Epidermal melanocyte (primary cell): ENCODE data around the gene CLMN.

Source experiments
- DNase-seq: peaks from one replicate; pipeline ENCODE4 v3.0.0; 2011; ENCODE audit warnings: low spot score; ENCODE audit not compliant: insufficient read length

The CLMN gene

DNA sequence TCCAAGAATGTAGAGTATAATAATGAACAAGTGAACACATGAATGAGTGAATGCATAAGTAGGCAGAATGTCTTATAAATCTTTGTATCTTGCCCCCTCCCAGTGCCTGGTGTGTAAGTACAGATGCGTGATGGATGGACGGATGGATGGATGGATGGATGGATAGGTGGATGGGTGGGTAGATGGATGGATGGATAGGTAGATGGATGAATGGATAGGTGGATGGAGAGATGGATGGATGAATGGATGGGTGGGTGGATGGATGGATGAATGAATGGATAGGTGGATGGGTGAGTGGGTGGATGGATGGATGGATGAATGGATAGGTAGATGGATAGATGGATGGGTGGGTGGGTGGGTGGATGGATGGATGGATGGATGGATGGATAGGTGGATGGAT is 74.4 kb downstream of the CLMN start:
- no peak for DNase-seq

DNA sequence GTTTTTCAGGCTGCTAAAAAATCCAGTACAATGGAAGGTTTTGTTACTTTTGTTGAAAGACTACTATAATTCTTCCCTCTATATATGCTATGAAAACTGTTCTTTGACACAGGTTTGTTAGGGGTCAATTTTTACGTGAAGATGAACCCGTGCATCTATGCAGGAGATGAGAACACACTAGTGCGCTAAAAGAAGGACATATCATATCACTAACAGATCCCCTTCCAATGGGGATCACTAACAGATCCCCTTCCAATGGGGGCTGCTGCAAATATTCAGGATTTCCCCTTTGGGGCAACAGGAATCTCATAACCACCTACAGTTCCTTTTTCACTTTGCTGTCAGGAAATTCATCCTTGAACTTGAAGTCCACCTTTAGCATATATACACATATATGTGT is 75.1 kb downstream of the CLMN start:
- DNase-seq, result no peak

DNA sequence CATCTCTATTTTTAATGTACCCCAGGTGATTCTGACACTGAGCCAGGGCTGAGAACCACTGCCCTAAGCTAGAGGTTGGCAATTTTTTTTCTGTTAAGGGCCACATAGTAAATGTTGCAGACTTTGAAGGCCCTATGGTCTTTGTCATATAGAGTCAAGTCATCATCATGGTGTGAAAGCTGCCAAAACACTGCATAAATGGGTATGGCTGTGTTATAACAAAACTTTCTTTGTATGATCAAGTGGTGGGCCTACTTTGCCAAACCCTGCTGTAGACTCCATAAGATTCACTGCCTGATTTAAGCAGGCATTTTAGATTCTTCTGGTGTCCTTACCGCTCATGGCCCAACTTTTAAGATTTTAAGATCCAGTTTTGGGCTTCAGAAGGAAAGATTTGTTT is 76.8 kb downstream of the CLMN start:
- DNase-seq, result no peak

DNA sequence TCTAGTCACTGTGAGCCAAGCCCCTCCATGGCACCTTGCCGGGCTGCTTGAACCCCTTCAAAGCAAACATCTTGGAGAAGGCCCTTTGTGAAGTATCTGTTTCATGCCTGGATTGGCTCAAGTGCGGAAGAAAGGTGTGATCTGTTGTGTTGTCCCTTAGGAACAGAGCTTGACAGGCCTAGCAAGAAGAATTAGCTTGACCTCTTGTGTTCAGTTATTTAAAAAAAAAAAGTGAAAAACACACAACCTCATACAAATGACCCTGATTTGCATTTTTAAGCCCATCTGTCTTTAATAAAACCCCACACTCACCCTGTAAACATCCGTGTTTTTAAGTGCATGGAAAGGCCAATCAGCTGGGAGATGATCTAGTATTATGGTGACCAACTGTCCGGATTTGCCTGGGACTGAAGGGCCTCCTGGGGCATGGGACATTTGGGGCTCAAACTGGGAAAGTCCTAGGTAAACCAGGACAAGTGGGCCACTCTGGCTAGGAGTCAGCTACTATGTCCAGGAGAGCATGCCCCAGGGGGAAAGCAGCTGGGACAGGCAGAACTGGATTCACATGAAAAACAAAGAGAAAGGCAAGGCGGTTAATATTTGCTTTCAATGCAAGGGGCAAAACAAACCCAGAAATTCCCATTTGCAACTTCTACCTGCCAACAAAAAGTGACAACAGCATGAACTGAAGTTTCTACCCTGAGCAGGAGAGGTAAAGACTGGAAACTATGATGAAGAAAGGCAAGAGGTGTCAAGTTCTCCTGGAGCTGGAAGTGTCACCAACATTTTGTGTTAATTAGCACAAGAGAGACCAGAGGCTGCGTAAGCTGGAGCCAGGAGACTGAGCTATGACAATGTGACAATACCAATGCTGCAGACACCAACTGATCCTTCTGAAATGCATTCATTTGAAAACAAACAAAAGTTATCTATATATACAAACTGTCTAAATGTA is 78.6 kb downstream of the CLMN start:
- DNase-seq, result no peak

DNA sequence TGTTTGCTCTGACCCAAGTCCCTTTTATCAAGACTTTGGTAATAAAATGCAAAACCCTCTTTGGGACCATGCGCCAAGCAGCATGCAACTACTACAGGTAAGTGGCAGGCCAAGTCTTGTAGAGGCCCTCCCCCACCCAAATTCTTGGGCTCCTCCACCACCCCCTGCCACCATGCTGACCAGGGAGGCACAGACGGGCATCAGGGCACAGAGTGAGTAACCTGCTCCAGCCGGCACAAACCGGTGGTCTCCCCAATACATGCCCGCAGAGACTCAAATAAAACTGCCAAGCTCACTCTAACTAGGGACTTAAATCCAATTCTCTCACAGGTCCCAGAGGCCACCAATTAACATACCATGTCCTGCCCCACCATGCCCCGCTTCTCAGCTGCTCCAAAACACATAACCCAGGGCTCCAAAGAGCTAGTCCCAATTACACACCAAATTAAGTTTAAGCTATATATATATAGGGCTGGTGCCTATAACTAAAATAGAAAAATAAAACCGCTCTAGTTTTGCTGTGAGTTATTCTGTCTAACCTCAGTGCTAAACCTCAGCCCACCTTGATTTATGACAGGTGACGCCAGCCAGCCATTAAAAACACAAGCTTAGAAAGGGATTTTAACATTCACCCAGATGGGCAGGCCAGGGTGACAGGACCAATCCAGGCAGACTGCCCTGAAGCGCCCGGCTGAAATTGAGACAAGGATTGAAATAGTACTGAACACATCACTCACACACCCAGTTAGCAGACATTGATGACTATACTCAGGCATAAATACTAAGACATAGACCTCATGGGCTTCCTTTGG is 81.0 kb downstream of the CLMN start:
- no peak for DNase-seq

DNA sequence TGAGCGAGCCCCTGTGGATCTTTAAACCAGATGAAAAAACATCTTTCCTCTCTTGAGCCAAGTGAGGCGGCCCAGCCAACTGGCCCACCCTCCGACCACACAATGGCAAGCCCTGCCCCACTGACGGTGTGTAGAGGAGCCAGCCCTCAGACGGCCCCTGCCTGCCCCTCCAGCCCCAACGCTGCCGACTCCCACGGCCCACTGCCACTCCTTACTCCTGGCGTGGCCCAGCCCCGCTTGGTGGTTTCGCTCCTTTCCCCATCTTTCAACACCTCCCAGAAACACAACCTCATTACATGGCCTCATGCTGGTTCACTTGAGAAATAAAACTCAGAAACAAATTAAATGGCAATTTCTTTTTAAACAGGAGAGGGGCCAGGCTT is 81.8 kb downstream of the CLMN start:
- no peak for DNase-seq

DNA sequence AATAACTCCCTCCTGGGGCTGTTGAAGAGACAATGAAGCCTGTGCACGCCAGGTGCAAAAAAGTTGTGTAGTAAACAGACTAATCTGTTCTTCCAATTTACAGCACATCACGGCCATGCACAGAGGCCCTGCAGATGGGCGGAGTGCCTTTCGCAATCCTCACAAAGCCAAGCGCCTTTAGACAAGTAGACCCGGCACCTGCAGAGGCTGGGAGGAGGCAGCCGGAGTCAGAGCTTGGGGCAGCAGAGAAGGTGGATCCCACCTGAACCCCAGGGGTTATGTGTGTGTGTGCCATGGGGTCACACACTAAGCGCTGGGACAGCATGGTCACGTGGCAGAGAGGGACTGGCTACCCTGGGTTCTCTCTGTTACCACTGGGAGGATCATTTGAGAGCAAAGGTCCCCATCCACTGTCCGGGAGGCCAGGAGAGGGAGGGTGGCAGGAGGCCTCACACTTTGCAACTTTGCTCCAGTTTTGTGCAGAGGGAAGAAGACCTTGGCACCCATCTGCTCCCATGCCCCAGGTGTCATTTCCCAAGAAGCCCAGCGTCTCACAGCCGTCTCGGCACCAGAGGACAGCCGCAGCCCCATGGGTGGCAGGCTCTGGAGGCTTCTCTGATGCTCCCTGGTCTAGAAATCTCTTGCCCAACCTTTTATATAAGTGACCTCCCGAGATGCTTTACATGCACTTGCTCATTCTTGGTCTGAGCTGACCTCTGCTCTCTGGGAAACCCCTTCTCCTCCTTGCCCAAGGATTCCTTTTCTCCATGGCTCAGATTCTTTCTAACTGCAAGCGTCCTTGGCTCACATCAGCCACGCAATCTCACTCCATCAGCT is 82.4 kb downstream of the CLMN start:
- DNase-seq, result no peak

DNA sequence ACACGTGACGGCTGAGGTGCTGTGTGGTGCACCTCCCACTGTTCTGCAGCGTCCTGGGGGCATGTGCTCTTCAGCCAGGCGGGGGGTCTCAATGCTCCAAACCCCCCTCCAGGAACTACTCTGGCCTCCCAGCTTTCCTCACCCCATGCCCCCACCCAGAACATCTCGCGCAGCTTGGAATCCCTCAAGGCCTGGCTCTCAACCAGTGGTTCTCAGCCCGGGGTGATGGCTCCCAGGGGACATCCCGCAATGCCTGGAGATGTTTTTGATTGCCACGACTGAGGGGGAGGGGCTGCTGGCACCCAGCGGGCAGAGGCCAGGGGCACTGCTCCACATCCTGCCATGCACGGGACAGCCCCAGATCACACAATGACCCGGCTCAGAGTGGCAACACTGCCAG is 83.5 kb downstream of the CLMN start:
- DNase-seq, result no peak

DNA sequence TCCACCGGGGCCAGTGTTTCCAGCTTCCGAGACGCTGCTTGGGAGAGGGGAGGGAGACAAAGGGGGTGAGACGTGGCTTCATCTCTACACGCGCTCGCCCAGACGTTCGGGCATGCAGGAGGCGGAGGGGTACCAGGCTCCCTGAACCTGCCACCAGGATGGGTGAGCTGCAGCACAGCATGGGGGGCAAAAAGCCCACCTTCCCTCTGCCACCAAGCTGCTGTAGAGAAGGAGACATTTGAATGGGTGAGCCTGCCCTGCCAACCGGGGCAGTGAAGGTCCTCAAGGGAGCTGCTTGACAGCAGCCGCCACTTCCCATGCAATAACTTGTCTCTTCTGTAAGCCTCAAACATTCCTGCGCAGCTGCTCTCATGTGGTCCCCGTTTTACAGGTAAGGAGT is 83.9 kb downstream of the CLMN start:
- DNase-seq, result no peak

DNA sequence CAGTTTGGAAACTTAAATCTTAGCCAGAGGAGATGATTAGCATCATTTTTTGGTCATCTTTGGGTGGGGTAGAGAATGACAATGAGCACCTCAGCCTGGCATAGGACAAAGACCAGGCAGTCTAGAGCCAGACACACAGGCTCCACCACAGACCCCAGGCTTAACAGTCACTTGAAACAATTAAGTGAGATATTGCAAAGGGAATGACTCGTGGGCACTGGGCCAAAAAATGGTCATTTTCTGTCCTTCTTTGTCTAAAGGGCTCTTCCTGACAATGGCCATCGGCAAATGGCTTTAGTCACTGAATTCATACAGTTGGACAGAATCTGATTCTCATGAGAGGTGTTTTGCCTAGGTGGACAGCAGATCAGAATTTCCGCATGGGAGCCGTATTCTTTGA is 84.4 kb downstream of the CLMN start:
- no peak for DNase-seq

DNA sequence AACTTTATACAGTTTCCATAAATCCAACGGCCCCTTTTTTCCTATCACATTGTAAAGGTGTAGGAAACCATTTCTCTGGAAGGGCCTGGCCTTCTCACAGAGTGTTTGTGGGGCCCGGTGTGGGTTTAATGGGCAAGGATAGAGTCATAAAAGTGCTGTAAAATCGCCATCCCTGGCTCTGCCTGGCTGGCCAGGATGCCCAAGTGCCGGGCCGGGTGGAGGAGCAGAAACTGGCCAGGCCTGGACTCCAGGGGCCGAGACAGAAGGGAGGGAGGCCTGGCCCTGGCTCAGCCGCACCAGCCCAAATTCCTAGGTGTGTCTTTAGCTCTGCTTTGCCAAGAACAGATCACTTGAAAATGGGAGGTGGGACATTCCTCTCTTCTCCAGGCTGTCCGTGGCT is 85.3 kb downstream of the CLMN start:
- DNase-seq, result no peak

DNA sequence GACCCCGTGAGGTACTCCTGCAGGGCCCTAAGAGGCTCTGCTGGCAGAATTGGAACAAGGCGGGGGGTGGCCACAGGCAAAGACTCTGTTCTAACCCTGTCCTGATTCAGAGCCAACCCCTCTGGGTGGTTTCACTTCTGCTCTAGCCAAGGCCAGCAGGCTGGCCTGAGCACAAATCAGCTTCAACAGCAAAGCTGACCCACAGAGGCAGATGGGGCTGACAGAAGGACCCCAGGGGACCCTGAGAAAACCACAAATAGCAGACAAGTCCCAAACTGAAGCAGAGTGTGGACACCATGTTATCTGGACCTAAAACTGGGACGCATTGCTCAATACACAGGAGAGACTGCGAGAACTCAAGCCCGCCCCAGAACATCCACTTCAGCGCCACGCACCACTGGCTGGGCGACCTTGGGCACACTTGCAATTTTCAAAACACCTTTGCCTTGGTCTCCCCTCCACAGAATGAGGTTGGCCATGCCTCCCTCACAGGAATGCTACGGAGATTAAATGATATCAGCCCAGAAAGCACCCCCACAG is 85.9 kb downstream of the CLMN start:
- no peak for DNase-seq

DNA sequence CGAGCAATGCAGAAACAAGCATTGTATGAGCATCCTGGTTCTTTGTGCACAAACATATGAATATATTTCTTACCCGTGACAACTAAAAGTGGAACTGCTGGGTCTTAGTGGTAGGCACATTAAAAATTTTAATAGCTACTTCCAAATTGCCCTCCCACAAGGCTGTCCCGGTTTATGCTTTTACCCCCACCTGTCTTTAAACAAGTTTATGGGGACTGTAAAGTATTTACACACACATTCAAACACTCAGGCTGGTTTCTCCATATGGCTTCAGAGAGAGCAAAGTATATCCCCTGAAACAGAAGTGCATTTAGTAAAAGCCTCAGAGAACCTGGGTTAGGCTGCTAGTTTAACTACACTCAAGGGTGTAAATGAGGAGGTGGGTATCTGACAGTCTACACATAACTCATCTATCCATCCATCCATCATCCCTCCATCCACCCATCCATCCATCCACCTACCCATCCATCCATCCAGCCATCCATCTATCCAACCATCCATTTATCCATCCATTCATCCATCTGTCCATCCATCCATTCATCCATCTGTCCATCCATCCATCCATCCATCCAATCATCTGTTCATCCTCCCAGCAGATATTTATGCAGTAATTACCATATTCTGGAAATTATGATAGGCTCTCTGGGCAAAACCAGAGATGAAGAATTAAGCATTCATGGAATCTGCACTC is 86.7 kb downstream of the CLMN start:
- no peak for DNase-seq

DNA sequence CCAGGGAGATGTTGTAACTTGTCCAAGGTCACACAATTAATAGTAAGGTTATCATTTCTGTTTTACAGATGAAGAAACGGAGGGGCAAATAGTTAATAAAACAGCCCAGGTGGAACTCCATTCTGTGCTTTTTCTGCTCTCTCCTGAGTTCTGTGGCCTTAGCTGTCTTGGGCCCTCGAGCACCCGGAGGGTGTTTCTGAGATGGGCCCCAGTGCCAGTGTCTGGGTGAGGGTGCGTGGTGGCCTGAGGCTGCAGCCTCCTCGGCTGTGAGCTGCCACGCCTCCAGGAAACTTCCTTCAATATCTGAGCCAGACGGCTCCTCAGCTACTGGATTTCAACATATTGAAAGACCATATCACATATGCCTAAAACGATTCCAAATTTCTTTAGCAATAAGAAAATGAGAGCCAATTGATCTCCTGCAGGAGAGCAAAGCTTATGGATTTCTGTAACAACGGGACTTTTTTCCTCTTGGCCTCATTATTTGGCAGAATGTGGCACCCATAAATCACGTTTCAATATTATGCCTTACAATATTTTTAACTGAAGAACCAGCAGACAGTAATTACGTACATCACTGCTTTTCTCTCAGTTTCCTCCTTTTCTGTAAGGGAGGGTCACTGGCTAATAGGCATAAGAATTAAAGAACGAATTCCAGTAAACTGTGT is 87.6 kb downstream of the CLMN start:
- DNase-seq, result no peak

DNA sequence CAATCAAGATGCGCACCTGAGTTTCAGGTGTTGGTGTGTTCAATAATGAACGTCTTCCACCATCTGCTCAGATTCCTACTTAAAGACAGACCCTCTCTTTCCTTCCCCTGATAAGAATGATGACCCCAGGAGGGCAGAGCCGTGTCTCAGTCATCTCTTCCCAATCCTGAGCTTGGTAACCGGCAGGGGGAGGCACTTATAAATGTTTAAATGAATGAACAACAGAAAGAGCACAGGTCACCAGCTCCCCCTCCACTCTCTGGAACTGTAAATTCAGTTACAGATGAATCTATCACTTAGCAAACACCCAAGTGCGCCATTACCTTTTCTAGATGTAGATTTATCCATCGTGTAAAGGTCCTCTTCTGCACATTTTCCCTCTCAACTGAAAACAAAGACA is 90.0 kb downstream of the CLMN start:
- no peak for DNase-seq

DNA sequence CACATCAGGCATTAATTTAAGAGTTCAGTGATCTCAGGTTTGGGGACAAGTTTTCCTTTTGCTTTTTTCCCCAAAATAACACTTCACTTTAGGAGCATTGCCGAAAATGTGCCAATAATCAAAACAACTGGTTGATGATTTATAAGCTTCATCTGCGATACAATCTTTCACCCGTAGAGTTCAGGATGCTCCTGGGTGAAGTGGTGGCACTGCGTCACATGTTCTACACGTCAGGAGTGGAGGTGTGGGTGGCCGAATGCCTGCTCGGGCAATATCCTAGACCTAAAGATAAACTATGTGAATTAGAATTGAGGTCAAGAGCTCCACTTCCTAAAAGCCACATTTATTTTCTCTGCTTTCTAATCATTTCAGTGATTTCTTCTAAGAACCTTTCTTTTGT is 91.5 kb downstream of the CLMN start:
- DNase-seq, result no peak

DNA sequence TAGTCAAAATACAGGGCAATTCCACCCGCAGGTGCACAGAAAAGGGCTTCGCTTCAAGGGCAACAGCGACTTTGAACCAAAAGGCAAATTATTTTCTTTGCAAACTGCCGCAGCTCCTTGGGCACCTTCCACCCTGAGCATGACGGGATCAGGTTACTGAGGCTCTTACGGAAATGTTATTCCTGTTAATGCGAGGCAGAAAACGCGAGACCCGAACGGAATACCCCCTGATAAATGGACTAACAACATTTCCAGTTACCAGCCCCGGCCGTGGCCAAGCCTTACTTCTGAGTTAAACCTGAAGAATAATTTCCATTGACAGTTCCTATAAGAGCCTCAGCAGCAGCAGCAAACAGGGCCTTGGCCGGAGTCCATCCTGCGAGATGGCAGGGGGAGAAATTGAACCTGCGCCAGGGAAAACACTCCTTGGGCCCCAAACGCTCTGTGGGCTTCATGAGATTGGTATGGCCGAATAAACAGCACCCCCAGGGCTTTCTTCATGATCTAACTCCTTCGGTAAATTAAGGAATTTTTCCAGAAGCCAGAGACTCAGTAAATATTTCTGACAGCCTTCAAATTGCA is 92.3 kb downstream of the CLMN start:
- DNase-seq, result no peak

DNA sequence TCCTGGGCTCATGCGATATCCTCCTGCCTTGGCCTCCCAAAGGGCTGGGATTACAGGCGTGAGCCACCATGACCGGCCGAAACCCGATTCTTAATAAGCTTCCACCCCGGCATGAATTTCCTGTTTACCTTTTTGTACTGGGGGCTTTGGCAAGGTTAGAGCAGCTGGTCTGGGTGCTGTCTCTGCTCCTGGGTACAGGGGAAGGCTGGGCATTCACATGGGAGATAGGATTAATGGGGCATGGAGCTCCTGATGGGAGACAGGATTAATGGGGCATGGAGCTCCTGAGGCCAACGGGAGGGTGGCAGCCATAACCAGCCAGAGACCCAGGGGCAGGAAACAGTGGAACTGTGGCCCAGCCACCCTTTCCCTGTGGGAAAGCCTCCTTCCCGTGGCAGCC is 92.9 kb downstream of the CLMN start:
- no peak for DNase-seq

DNA sequence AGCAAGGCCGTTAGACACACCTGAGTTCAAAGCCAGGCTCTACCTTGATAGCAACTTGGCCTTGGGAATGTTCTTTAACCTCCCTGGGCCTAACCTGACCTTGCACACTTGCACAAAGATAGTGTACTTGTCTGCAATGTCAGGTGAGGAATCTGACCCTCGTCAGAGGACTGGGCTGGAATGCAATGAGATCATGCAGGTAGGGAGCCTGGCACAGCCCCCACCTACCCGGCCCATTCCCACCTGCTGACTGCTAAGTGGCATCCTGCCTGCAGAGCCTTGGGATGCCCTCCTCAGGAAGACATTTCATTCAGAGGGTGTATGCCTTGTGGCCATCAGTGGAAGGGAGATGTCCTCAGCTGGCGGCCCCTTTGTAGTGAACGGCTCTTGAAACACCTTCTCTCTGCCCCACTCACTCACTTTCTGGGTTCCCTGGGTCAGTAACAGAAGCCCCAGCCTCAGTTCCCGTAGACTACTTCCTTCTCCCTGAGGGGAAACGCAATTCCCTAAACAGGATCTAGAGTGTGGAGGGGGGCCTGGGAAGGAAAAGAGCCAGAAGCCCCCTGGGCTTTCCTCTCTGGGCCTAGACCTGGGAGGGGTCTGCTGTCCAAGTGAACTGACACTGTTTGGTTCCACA is 94.3 kb downstream of the CLMN start:
- no peak for DNase-seq
